GM12878 (cell line): ENCODE results near the gene PTCD2. TPM values are rescaled to one million over a fixed set of nuclear protein-coding genes. Genes with fewer than 3 reads are reported as not detected.

ENCODE experiments used
- ATAC-seq: fragments of 200-7000 bp; cut with Tn5 transposase; 3 replicates; pipeline ENCODE4 v1.9.1; 2020; ENCODE audit warnings: mild to moderate bottlenecking, moderate library complexity
- BruUV-seq: library from RNA; stranded (reverse); fragments of 400-500 nt; replicated peaks from 2 replicates; lab custom pipeline; 2021; lab: Mats Ljungman, UMichigan
- CTCF ChIA-PET: fragments of 300-600 bp; sonication (Branson Sonifier 250); formaldehyde crosslinking; extraction: SDS; loops from one replicate; lab custom pipeline; 2021; ENCODE audit warnings: inconsistent platforms; lab: Yijun Ruan, JAX
- POLR2A ChIA-PET: fragments of 350-600 bp; formaldehyde crosslinking; extraction: SDS; loops from one replicate; lab custom pipeline; 2021; ENCODE audit warnings: inconsistent platforms; lab: Charles Lee
- RAD21 ChIA-PET: fragments of 300-600 bp; sonication (Branson Sonifier 250); formaldehyde crosslinking; loops from one replicate; lab custom pipeline; 2023; ENCODE audit warnings: antibody characterized with exemption; ENCODE audit not compliant: unreplicated experiment; lab: Charles Lee
- SMC1A ChIA-PET: fragments of 300-600 bp; sonication (Branson Sonifier 250); formaldehyde crosslinking; loops from one replicate; lab custom pipeline; 2023; ENCODE audit not compliant: unreplicated experiment, uncharacterized antibody; lab: Charles Lee
- DNase-seq: peaks from one replicate; pipeline ENCODE4 v3.0.0-alpha.2; 2011; ENCODE audit warnings: low read depth, low spot score
- FAIRE-seq: peaks from 3 replicates; lab custom pipeline; 2011; peaks lifted over from hg19 to GRCh38; lab: Jason Lieb, UNC
- H2AFZ ChIP-seq: 2 replicates; pipeline ENCODE4 v1.6.0; 2011; ENCODE audit warnings: low read depth, low read length, control low read depth; ENCODE audit not compliant: control insufficient read depth
- H3K27ac ChIP-seq: 2 replicates; pipeline ENCODE4 v1.5.1; 2011; ENCODE audit warnings: control low read depth; ENCODE audit not compliant: control insufficient read depth, insufficient read depth
- H3K27me3 ChIP-seq, 2 experiments: replicated peaks in 1 of 2; 2 replicates each; pipeline versions ENCODE4 v1.6.0 to v1.6.1; 2011; ENCODE audit warnings: low read length in 1 of 2; ENCODE audit not compliant: control insufficient read depth in 2 of 2, insufficient read depth in 2 of 2
- H3K36me3 ChIP-seq, 2 experiments: 2 replicates each; pipeline ENCODE4 v1.5.1; 2011; ENCODE audit warnings: low read length in 1 of 2; ENCODE audit not compliant: control insufficient read depth in 2 of 2, insufficient read depth in 2 of 2
- H3K4me1 ChIP-seq: 2 replicates; pipeline ENCODE4 v1.6.1; 2011; ENCODE audit warnings: mild to moderate bottlenecking, low read length, moderate library complexity, mixed read lengths; ENCODE audit not compliant: control insufficient read depth, insufficient read depth
- H3K4me2 ChIP-seq: 2 replicates; pipeline ENCODE4 v1.6.0; 2011; ENCODE audit warnings: control low read depth; ENCODE audit not compliant: control insufficient read depth, insufficient read depth
- H3K4me3 ChIP-seq: fragments of 200-600 bp; sonication (generic); 2 replicates; pipeline ENCODE4 v1.5.1; 2016
- H3K79me2 ChIP-seq: 2 replicates; pipeline ENCODE4 v1.6.0; 2011; ENCODE audit warnings: low read length; ENCODE audit not compliant: control insufficient read depth, insufficient read depth
- H3K9ac ChIP-seq: 2 replicates; pipeline ENCODE4 v1.8.0; 2011; ENCODE audit warnings: low read length, control low read depth, mixed read lengths; ENCODE audit not compliant: control insufficient read depth, insufficient read depth
- H3K9me3 ChIP-seq: replicated peaks from 3 replicates; pipeline ENCODE4 v1.5.1; 2011; ENCODE audit warnings: mild to moderate bottlenecking, low read length; ENCODE audit not compliant: control insufficient read depth, insufficient read depth
- H4K20me1 ChIP-seq: 2 replicates; pipeline ENCODE4 v1.6.0; 2011; ENCODE audit not compliant: control insufficient read depth, insufficient read depth
- BHLHE40 ChIP-seq, 2 experiments: fragments of 450-650 bp in 1 of 2; IDR thresholded peaks; 2 replicates each; pipeline ENCODE4 v1.6.1; 2011 to 2017; ENCODE audit warnings: low read depth in 2 of 2, borderline replicate concordance in 1 of 2, improper control_type of control experiment in 1 of 2, low read length in 1 of 2, mild to moderate bottlenecking in 1 of 2
- HDAC2 ChIP-seq: fragments of 200-600 bp; sonication (generic); IDR thresholded peaks from 2 replicates; pipeline ENCODE4 v1.6.1; 2017
- PKNOX1 ChIP-seq: fragments of 450-650 bp; IDR thresholded peaks from 2 replicates; pipeline ENCODE4 v1.6.1; 2016; ENCODE audit warnings: mild to moderate bottlenecking
- POLR2AphosphoS2 ChIP-seq: IDR thresholded peaks from 2 replicates; pipeline ENCODE4 v1.6.1; 2011; ENCODE audit warnings: low read depth, mild to moderate bottlenecking, low read length, improper control_type of control experiment, moderate library complexity
- RB1 ChIP-seq: fragments of 450-650 bp; formaldehyde crosslinking; IDR thresholded peaks from 2 replicates; pipeline ENCODE4 v1.6.1; 2017; ENCODE audit warnings: mild to moderate bottlenecking, borderline replicate concordance
- RFX5 ChIP-seq: IDR thresholded peaks from 2 replicates; pipeline ENCODE4 v1.6.1; 2011; ENCODE audit warnings: low read depth, low read length, improper control_type of control experiment
- SKIL ChIP-seq: fragments of 450-650 bp; IDR thresholded peaks from 2 replicates; pipeline ENCODE4 v1.6.1; 2017; ENCODE audit warnings: mild to moderate bottlenecking, low read depth, inconsistent platforms; ENCODE audit not compliant: poor library complexity, severe bottlenecking
- SRF ChIP-seq, 2 experiments: IDR thresholded peaks; 2 replicates each; pipeline ENCODE4 v1.6.1; 2011; ENCODE audit warnings: low read depth in 2 of 2, low read length in 2 of 2, mild to moderate bottlenecking in 1 of 2, moderate library complexity in 1 of 2
- YY1 ChIP-seq: IDR thresholded peaks from 2 replicates; pipeline ENCODE4 v1.6.1; 2011; ENCODE audit warnings: low read depth, mild to moderate bottlenecking, low read length
- WGBS: methylation state at CpG from one replicate; pipeline ENCODE4 v1.1.6; 2016; ENCODE audit warnings: low lambda C conversion rate; ENCODE audit not compliant: insufficient replicate concordance, insufficient coverage; ENCODE audit errors: missing lambda C conversion rate; 5-methylcytosine and 5-hydroxymethylcytosine counted together
- in situ Hi-C: fragments of 300-500 bp; cut with MboI; formaldehyde crosslinking; loops from 9 replicates; pipeline ENCODE4 v1.14.3; 2018; ENCODE audit warnings: mixed read lengths
- intact Hi-C: fragments of 100-400 bp; cut with micrococcal nuclease; formaldehyde crosslinking; loops from one replicate; pipeline ENCODE4 v1.14.2; 2022; ENCODE audit not compliant: unreplicated experiment
- polyA plus RNA-seq, 11 experiments: library from polyadenylated mRNA; depleted of rRNA in 4 of 11; unstranded in 6 of 11; stranded (reverse) in 5 of 11; fragments of >200 nt; fragmentation: Nextera tagmentation in 4 of 11; fragmentation: Illumina TruSeq in 1 of 11; extraction: Ambion mirVana in 4 of 11; extraction: Trizol in 1 of 11; gene quantifications; 1 replicate in 1 of 11; 2 replicates in 10 of 11; pipeline versions ENCODE4 v1.2.1 to v1.2.3, GENCODE V29; 2011 to 2016; ENCODE audit warnings: inconsistent platforms in 2 of 11, missing spikeins in 2 of 11, low read depth in 1 of 11
- total RNA-seq, 4 experiments: library from RNA; depleted of rRNA in 3 of 4; stranded (reverse); fragments of >200 nt in 3 of 4; fragmentation: Illumina TruSeq in 1 of 4; extraction: Trizol in 1 of 4; gene quantifications; 2 replicates each; pipeline versions ENCODE4 v1.2.1 to v1.2.3, GENCODE V29; 2013 to 2021

PTCD2 gene
- total and polyA plus RNA-seq, 10 of the 15 experiments (the other 5 are each of a cell fraction or from before 2014, with no cell fraction given): 8.7 to 15.0 (median 11.9) TPM

GRCh38 chr5:72372923-72373322, 52.8 kb downstream of the PTCD2 start:
- DNase-seq (no peak), FAIRE-seq (no peak), ATAC-seq (no peak)
- H3K9me3 ChIP-seq: no peaks in the 10 kb centered on the region; the same call in 1 of the 3 replicates
- ChIA-PET SMC1A (interaction anchor here (0.9 to 1.3 kb wide), 6 partner anchors 13 to 154 kb away, joined by 3 to 5 read pairs (median 3); no protein-coding TSS in a partner anchor), POLR2A (interaction anchor here (1.3 kb wide), 1 partner anchor 9 kb away, joined by 3 read pairs; no protein-coding TSS in a partner anchor), CTCF (interaction anchor here (0.6 to 3.3 kb wide), 4 partner anchors 14 to 446 kb away, joined by 3 to 22 read pairs (median 4); no protein-coding TSS in a partner anchor), RAD21 (interaction anchor here (1.0 kb wide), 2 partner anchors 22 to 150 kb away, joined by 3 to 4 read pairs; no protein-coding TSS in a partner anchor)
- no peak overlapping the region for H3K27ac ChIP-seq
- no peak overlapping the region for H3K4me2 ChIP-seq
- H3K27me3 ChIP-seq: no peaks in the 10 kb centered on the region
- no peaks in the 10 kb centered on the region for H3K79me2 ChIP-seq
- H2AFZ ChIP-seq: no peak overlapping the region
- in situ Hi-C loops (loop anchor here (10.0 kb wide), 2 partner anchors 142 to 452 kb away; no protein-coding TSS in a partner anchor), intact Hi-C loops (no loop called here)
- no TSS peak for BruUV-seq
- H3K36me3 ChIP-seq: no peaks in the 10 kb centered on the region
- H3K9ac ChIP-seq: no peak overlapping the region
- peaks cover 22% of the 10 kb centered on the region for H3K4me1 ChIP-seq
- no peak overlapping the region for H3K4me3 ChIP-seq
- no peak for TF ChIP-seq HDAC2
- TF ChIP-seq SKIL: no peak
- WGBS: 70% methylated on average over 4 of the region's 4 CpGs
- no peaks in the 10 kb centered on the region for H4K20me1 ChIP-seq

GRCh38 chr5:72374844-72375243, 54.7 kb downstream of the PTCD2 start:
- Histone ChIP-seq H3K36me3 (no peaks in the 10 kb centered on the region), H4K20me1 (no peaks in the 10 kb centered on the region), H3K4me1 (peaks cover 10% of the 10 kb centered on the region), H3K4me3 (no peak overlapping the region), H3K27me3 (no peaks in the 10 kb centered on the region), H3K79me2 (no peaks in the 10 kb centered on the region), H3K9ac (no peak overlapping the region), H3K4me2 (no peak overlapping the region), H3K27ac (no peak overlapping the region), H3K9me3 (no peaks in the 10 kb centered on the region; the same call in 1 of the 3 replicates), H2AFZ (no peak overlapping the region)
- FAIRE-seq (no peak), DNase-seq (no peak), ATAC-seq (peak; percentile 61)
- BruUV-seq: no TSS peak
- ChIA-PET RAD21 (no interaction called here), SMC1A (interaction anchor here (1.0 to 1.8 kb wide), 3 partner anchors 20 to 149 kb away, joined by 4 to 11 read pairs (median 4); no protein-coding TSS in a partner anchor), CTCF (interaction anchor here (1.1 to 1.4 kb wide), 2 partner anchors 9 to 149 kb away, joined by 4 to 5 read pairs; no protein-coding TSS in a partner anchor), POLR2A (no interaction called here)
- intact Hi-C loops: no loop called here
- in situ Hi-C loops: loop anchor here (10.0 kb wide), 2 partner anchors 140 to 450 kb away; no protein-coding TSS in a partner anchor
- TF ChIP-seq RFX5 (no peak), BHLHE40 (IDR thresholded peaks at IDR 0.05; ENCODE audit: borderline replicate concordance in 1 of 2, low read depth in 2 of 2, low read length in 1 of 2) (0 out of 4 replicates have a peak, but pooled peaks of 1 of the 2 experiments have one; percentile 32), YY1 (peak; percentile 32; the same call in 1 of the 2 replicates), POLR2AphosphoS2 (no peak), SRF (IDR thresholded peaks at IDR 0.05; ENCODE audit: low read depth in 2 of 2, low read length in 2 of 2) (peak; percentile 39 to 87; a peak in 3 of 4 replicates), PKNOX1 (0 out of 2 replicates have a peak, but pooled peaks have one; percentile 29), RB1 (no peak)
- 55% methylated on average over 3 of the region's 3 CpGs for WGBS
